GM20000 (cell line): ENCODE measurements around the gene RAB11FIP5.

Experiments
- DNase-seq: peaks from one replicate; pipeline ENCODE4 v3.0.0; 2012; ENCODE audit warnings: low spot score
- CTCF ChIP-seq: IDR thresholded peaks from 2 replicates; pipeline ENCODE4 v1.5.1; 2012; ENCODE audit warnings: mild to moderate bottlenecking, control low read depth; ENCODE audit errors: extremely low read depth, missing control alignments

The RAB11FIP5 gene

GRCh38 chr2:73037947-73038585 lies 74.7 kb downstream of the RAB11FIP5 start:
- no peak for DNase-seq

GRCh38 chr2:73036766-73037165 lies 76.0 kb downstream of the RAB11FIP5 start:
- TF ChIP-seq CTCF = no peak
- DNase-seq = no peak

More at GRCh38 chr2:73037947-73038585, 74.7 kb downstream of the RAB11FIP5 start:
- no peak for TF ChIP-seq CTCF

GRCh38 chr2:73035899-73036711 lies 76.6 kb downstream of the RAB11FIP5 start:
- no peak for DNase-seq
- TF ChIP-seq CTCF = no peak

GRCh38 chr2:73034661-73035375 lies 77.9 kb downstream of the RAB11FIP5 start:
- DNase-seq = no peak
- TF ChIP-seq CTCF = no peak

- no peak for TF ChIP-seq CTCF
Observed at GRCh38 chr2:73033766-73034381, 78.9 kb downstream of the RAB11FIP5 start.

GRCh38 chr2:73033142-73033765 lies 79.5 kb downstream of the RAB11FIP5 start:
- no peak for TF ChIP-seq CTCF
- no peak for DNase-seq

More at GRCh38 chr2:73033766-73034381, 78.9 kb downstream of the RAB11FIP5 start:
- DNase-seq = no peak
